Measurements from ENCODE around the gene EMC7. TPM values are rescaled to one million over a fixed set of nuclear protein-coding genes. Genes with fewer than 3 reads are reported as not detected.

The EMC7 gene
- polyA plus RNA-seq, 2 of the 4 experiments (the other 2 are of a cell fraction) = 129 to 221 TPM

GRCh38 chr15:34128898-34129297, 27.2 kb upstream of the EMC7 start:
- CTCF ChIA-PET = interaction anchor here (4.2 kb wide), 1 partner anchor 19 kb away, joined by 16 read pairs; no protein-coding TSS in a partner anchor
- no peak for FAIRE-seq
- DNase-seq (ENCODE audit: low read depth in 1 of 2, low spot score in 1 of 2) = no peak
- ATAC-seq = no peak
- H3K9me3 ChIP-seq = no peaks in the 10 kb centered on the region
- no peak overlapping the region for H3K4me2 ChIP-seq
- WGBS (ENCODE audit: missing lambda C conversion rate) = 48% methylated on average over 2 of the region's 2 CpGs
- TF ChIP-seq MAFK (IDR thresholded peaks at IDR 0.05; ENCODE audit: partially characterized antibody) (peak; percentile 95), BHLHE40 (IDR thresholded peaks at IDR 0.05; ENCODE audit: low read depth, low read length) (no peak), SREBF2 (IDR thresholded peaks at IDR 0.05) (no peak), RARB (CRISPR knock-in tag; IDR thresholded peaks at IDR 0.05) (no peak)
- H3K4me1 ChIP-seq = peaks cover 10% of the 10 kb centered on the region
- H3K4me3 ChIP-seq = no peak overlapping the region
- no peak overlapping the region for H3K27ac ChIP-seq
- POLR2A ChIA-PET = no interaction called here

GRCh38 chr15:34126522-34126921, 24.9 kb upstream of the EMC7 start:
- no peak for FAIRE-seq
- H3K4me2 ChIP-seq = no peak overlapping the region
- CTCF ChIA-PET = interaction anchor here (2.0 to 4.2 kb wide), 2 partner anchors 16 to 83 kb away, joined by 7 to 16 read pairs; partner anchors contain the start of gene KATNBL1
- no peaks in the 10 kb centered on the region for H3K9me3 ChIP-seq
- POLR2A ChIA-PET = no interaction called here
- no peak for TF ChIP-seq JUN (IDR thresholded peaks at IDR 0.05)
- no peak for TF ChIP-seq TFCP2L1 (CRISPR knock-in tag; IDR thresholded peaks at IDR 0.05)
- TF ChIP-seq HOXB13 (CRISPR knock-in tag; IDR thresholded peaks at IDR 0.05; ENCODE audit: low read depth) = no peak
- no peak for TF ChIP-seq CBX2 (IDR thresholded peaks at IDR 0.05; ENCODE audit: borderline replicate concordance, low read depth)
- TF ChIP-seq KDM5A (IDR thresholded peaks at IDR 0.05) = no peak
- no peak for TF ChIP-seq JUNB (IDR thresholded peaks at IDR 0.05)
- TF ChIP-seq MAFK (IDR thresholded peaks at IDR 0.05; ENCODE audit: partially characterized antibody) = no peak
- TF ChIP-seq HES2 (IDR thresholded peaks at IDR 0.05) = no peak
- no peak for TF ChIP-seq ATOH8 (CRISPR knock-in tag; IDR thresholded peaks at IDR 0.05; ENCODE audit: low read depth)
- no peaks in the 10 kb centered on the region for H3K4me1 ChIP-seq
- H3K27ac ChIP-seq = no peak overlapping the region
- no peak overlapping the region for H3K4me3 ChIP-seq
- ATAC-seq = no peak; a peak in 1 of 6 replicates
- no peak for DNase-seq (ENCODE audit: low read depth in 1 of 2, low spot score in 1 of 2)

- H3K4me1 ChIP-seq = no peaks in the 10 kb centered on the region
- ChIA-PET CTCF (interaction anchor here (0.6 to 4.2 kb wide), 5 partner anchors 16 to 324 kb away, joined by 3 to 16 read pairs (median 4); no protein-coding TSS in a partner anchor), POLR2A (no interaction called here)
- no peak overlapping the region for H3K4me2 ChIP-seq
- ATAC-seq (no peak), DNase-seq (ENCODE audit: low read depth in 1 of 2, low spot score in 1 of 2) (no peak), FAIRE-seq (no peak)
- TF ChIP-seq E2F6 (IDR thresholded peaks at IDR 0.05; ENCODE audit: borderline replicate concordance, low read depth) (no peak), PHF8 (IDR thresholded peaks at IDR 0.05; ENCODE audit: borderline replicate concordance, low read depth) (no peak), FOSB (CRISPR knock-in tag; IDR thresholded peaks at IDR 0.05) (no peak), HOXB13 (CRISPR knock-in tag; IDR thresholded peaks at IDR 0.05; ENCODE audit: low read depth) (no peak), ESRRA (IDR thresholded peaks at IDR 0.05; ENCODE audit: borderline replicate concordance, low read length) (no peak), ATOH8 (CRISPR knock-in tag; IDR thresholded peaks at IDR 0.05; ENCODE audit: low read depth) (no peak), FOXS1 (CRISPR knock-in tag; IDR thresholded peaks at IDR 0.05) (no peak), USF2 (IDR thresholded peaks at IDR 0.05) (no peak), ZC3H11A (IDR thresholded peaks at IDR 0.05) (no peak), EP300 (IDR thresholded peaks at IDR 0.05) (no peak), RARB (CRISPR knock-in tag; IDR thresholded peaks at IDR 0.05) (no peak), HOXA7 (CRISPR knock-in tag; IDR thresholded peaks at IDR 0.05) (no peak), POLR2AphosphoS2 (conservative IDR thresholded peaks at IDR 0.05; ENCODE audit: low read length) (no peak), TP53 (CRISPR knock-in tag; IDR thresholded peaks at IDR 0.05) (no peak), TFCP2L1 (CRISPR knock-in tag; IDR thresholded peaks at IDR 0.05) (no peak), RFX5 (IDR thresholded peaks at IDR 0.05) (no peak), GATA3 (IDR thresholded peaks at IDR 0.05; ENCODE audit: borderline replicate concordance) (no peak)
- H3K4me3 ChIP-seq = no peak overlapping the region
- H3K9me3 ChIP-seq = no peaks in the 10 kb centered on the region
- H3K27ac ChIP-seq = no peak overlapping the region
- 53% methylated on average over 1 of the region's 1 CpG for WGBS (ENCODE audit: missing lambda C conversion rate)
These were observed 24.3 kb upstream of the EMC7 start for GRCh38 chr15:34125945-34126344.
